HPDE6-E6E7 (cell line): ENCODE measurements around the gene YWHAQ.
"Not testable (repeated sequence)": the region's sequence is repeated elsewhere in the genome, so short reads cannot be mapped to it uniquely, and the experiment has no call there.

Source experiments
- DNase-seq: peaks from one replicate; pipeline ENCODE4 v3.0.0; 2011; ENCODE audit warnings: missing footprints; ENCODE audit errors: extremely low spot score

The YWHAQ gene

GRCh38 chr2:9631878-9632700 lies 1.3 kb upstream of the YWHAQ start:
- DNase-seq, result no peak

GRCh38 chr2:9631553-9631819 lies 689 bp upstream of the YWHAQ start:
- no peak for DNase-seq

GRCh38 chr2:9630117-9630735 lies 571 bp downstream of the YWHAQ start:
- no peak for DNase-seq

- DNase-seq, result no peak
Measured at GRCh38 chr2:9629222-9630116, 1.3 kb downstream of the YWHAQ start.

GRCh38 chr2:9627310-9627709 lies 3.5 kb downstream of the YWHAQ start:
- no peak for DNase-seq

- DNase-seq, result no peak
Measured at GRCh38 chr2:9623151-9623550, 7.6 kb downstream of the YWHAQ start.

- not testable (repeated sequence) for DNase-seq
Measured at GRCh38 chr2:9621655-9622054, 9.1 kb downstream of the YWHAQ start.

GRCh38 chr2:9618410-9618809 lies 12.4 kb downstream of the YWHAQ start:
- DNase-seq, result no peak

GRCh38 chr2:9617749-9618148 lies 13.0 kb downstream of the YWHAQ start:
- no peak for DNase-seq

- no peak for DNase-seq
Measured at GRCh38 chr2:9617296-9617695, 13.5 kb downstream of the YWHAQ start.

GRCh38 chr2:9614562-9614961 lies 16.2 kb downstream of the YWHAQ start:
- no peak for DNase-seq

GRCh38 chr2:9613291-9613690 lies 17.5 kb downstream of the YWHAQ start:
- DNase-seq, result no peak

GRCh38 chr2:9611549-9611912 lies 19.3 kb downstream of the YWHAQ start:
- DNase-seq, result not testable (repeated sequence)

- DNase-seq, result no peak
Measured at GRCh38 chr2:9610781-9611548, 19.8 kb downstream of the YWHAQ start.

- not testable (repeated sequence) for DNase-seq
Measured at GRCh38 chr2:9608491-9608890, 22.3 kb downstream of the YWHAQ start.

- no peak for DNase-seq
Measured at GRCh38 chr2:9602412-9602811, 28.4 kb downstream of the YWHAQ start.

- DNase-seq, result no peak
Measured at GRCh38 chr2:9601397-9601796, 29.4 kb downstream of the YWHAQ start.

- DNase-seq, result no peak
Measured at GRCh38 chr2:9599430-9599829, 31.4 kb downstream of the YWHAQ start.

- no peak for DNase-seq
Measured at GRCh38 chr2:9596621-9597311, 34.0 kb downstream of the YWHAQ start.

GRCh38 chr2:9595746-9596145 lies 35.1 kb downstream of the YWHAQ start:
- DNase-seq, result no peak

GRCh38 chr2:9595256-9595655 lies 35.5 kb downstream of the YWHAQ start:
- DNase-seq, result not testable (repeated sequence)
